ENCODE data around the gene SLC4A4. TPM values are rescaled to one million over a fixed set of nuclear protein-coding genes. Genes with fewer than 3 reads are reported as not detected.

SLC4A4 gene
- total and polyA plus RNA-seq, 4 donors: 3.0 to 36.7 (median 8.2) TPM

- 88% methylated on average over 2 of the region's 2 CpGs for WGBS
- no peaks in the 10 kb centered on the region for H3K27me3 ChIP-seq (ENCODE audit: control insufficient read depth in 4 of 4, insufficient read depth in 4 of 4, low read length in 3 of 4)
- H3K4me1 ChIP-seq (ENCODE audit: control insufficient read depth in 4 of 4, insufficient read depth in 4 of 4, low read length in 3 of 4): peaks cover 0 to 9% (median 0%) of the 10 kb centered on the region in 4 donors
- no peak for TF ChIP-seq MAX (IDR thresholded peaks at IDR 0.05)
- peak in 1 of 2 donors; percentile 5 for TF ChIP-seq HNF4A (conservative IDR thresholded peaks at IDR 0.05)
- no peak for TF ChIP-seq FOXA1 (IDR thresholded peaks at IDR 0.05)
- no peak for TF ChIP-seq TAF1 (conservative IDR thresholded peaks at IDR 0.05)
- TF ChIP-seq NR2F2 (IDR thresholded peaks at IDR 0.05): no peak
- no peak for TF ChIP-seq REST (IDR thresholded peaks at IDR 0.05)
- TF ChIP-seq YY1 (IDR thresholded peaks at IDR 0.05): no peak
- TF ChIP-seq JUND (IDR thresholded peaks at IDR 0.05): no peak
- no peak for TF ChIP-seq RXRA (IDR thresholded peaks at IDR 0.05)
- no peak overlapping the region for H3K4me3 ChIP-seq (ENCODE audit: low read depth in 1 of 3, low read length in 3 of 3)
- H3K9me3 ChIP-seq (ENCODE audit: control insufficient read depth in 4 of 4, low read length in 3 of 4): no peaks in the 10 kb centered on the region
- no peak overlapping the region for H3K27ac ChIP-seq (ENCODE audit: low read depth in 1 of 2, low read length in 2 of 2)
- H3K9ac ChIP-seq (ENCODE audit: low read depth in 1 of 2, low read length in 2 of 2): no peak overlapping the region
- H3K36me3 ChIP-seq (ENCODE audit: control insufficient read depth in 4 of 4, insufficient read depth in 3 of 4, low read depth in 1 of 4, low read length in 3 of 4): no peaks in the 10 kb centered on the region
- no peak for DNase-seq (ENCODE audit: low spot score)
These were observed 5.0 kb downstream of the SLC4A4 start for GRCh38 chr4:71343670-71344466.

GRCh38 chr4:71346710-71347109 is 7.9 kb downstream of the SLC4A4 start:
- Histone ChIP-seq H3K9me3 (ENCODE audit: control insufficient read depth in 4 of 4, low read length in 3 of 4) (no peaks in the 10 kb centered on the region), H3K27me3 (ENCODE audit: control insufficient read depth in 4 of 4, insufficient read depth in 4 of 4, low read length in 3 of 4) (no peaks in the 10 kb centered on the region), H3K27ac (ENCODE audit: low read depth in 1 of 2, low read length in 2 of 2) (no peak overlapping the region), H3K4me1 (ENCODE audit: control insufficient read depth in 4 of 4, insufficient read depth in 4 of 4, low read length in 3 of 4) (peaks cover 0 to 9% (median 0%) of the 10 kb centered on the region in 4 donors), H3K4me3 (ENCODE audit: low read depth in 1 of 3, low read length in 3 of 3) (no peak overlapping the region), H3K36me3 (ENCODE audit: control insufficient read depth in 4 of 4, insufficient read depth in 3 of 4, low read depth in 1 of 4, low read length in 3 of 4) (peaks cover 0 to 4% (median 1%) of the 10 kb centered on the region in 4 donors), H3K9ac (ENCODE audit: low read depth in 1 of 2, low read length in 2 of 2) (no peak overlapping the region)
- TF ChIP-seq FOXA2 (IDR thresholded peaks at IDR 0.05) (no peak), NR2F2 (IDR thresholded peaks at IDR 0.05) (no peak), MAX (IDR thresholded peaks at IDR 0.05) (no peak), REST (IDR thresholded peaks at IDR 0.05) (no peak), FOXA1 (IDR thresholded peaks at IDR 0.05) (no peak), GABPA (IDR thresholded peaks at IDR 0.05 in 1 of 2, conservative IDR thresholded peaks at IDR 0.05 in 1 of 2) (no peak), TAF1 (conservative IDR thresholded peaks at IDR 0.05) (no peak), ZBTB33 (IDR thresholded peaks at IDR 0.05) (no peak), RAD21 (IDR thresholded peaks at IDR 0.05) (no peak), ATF3 (IDR thresholded peaks at IDR 0.05) (no peak), SP1 (IDR thresholded peaks at IDR 0.05) (no peak), HNF4A (conservative IDR thresholded peaks at IDR 0.05) (no peak), JUND (IDR thresholded peaks at IDR 0.05) (no peak), RXRA (IDR thresholded peaks at IDR 0.05) (no peak), HNF4G (IDR thresholded peaks at IDR 0.05) (no peak), CTCF (IDR thresholded peaks at IDR 0.05; ENCODE audit: low read depth, low read length, missing input control) (no peak), YY1 (IDR thresholded peaks at IDR 0.05) (no peak)
- DNase-seq (ENCODE audit: low spot score): no peak

Data from liver (tissue), 9 donors.